HG03469 (cell line): Measurements from ENCODE around the gene DST.
"Not testable (repeated sequence)": the region's sequence is repeated elsewhere in the genome, so short reads cannot be mapped to it uniquely, and the experiment has no call there.

ENCODE experiments used
- ATAC-seq: cut with Tn5 transposase; IDR thresholded peaks from one replicate; pipeline ENCODE4 v1.9.1; 2021; ENCODE audit warnings: mild to moderate bottlenecking, moderate library complexity, moderate number of reproducible peaks; ENCODE audit not compliant: unreplicated experiment

DST gene

DNA sequence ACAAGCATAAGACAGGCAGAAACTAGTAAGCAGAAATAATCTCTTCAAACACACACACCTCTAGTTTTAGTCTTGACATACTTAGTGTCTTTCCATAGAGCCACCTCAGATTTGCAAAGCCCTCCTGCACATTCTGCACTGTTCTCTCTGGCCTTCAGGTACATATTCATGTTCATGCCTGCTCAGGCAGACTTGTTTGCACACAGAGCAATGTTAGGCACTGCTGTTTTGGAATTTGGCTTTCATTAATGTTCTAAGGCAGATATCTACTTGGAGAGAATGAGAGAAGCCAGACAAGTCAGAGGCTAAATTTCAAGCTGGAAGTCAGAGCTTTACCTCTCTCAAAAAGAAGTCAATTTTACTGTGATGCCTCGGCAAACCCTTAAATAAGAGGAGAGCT lies 21.3 kb upstream of the DST start:
- ATAC-seq: no peak

GRCh38 chr6:56663344-56663743 lies 20.7 kb upstream of the DST start:
- ATAC-seq: no peak

- ATAC-seq: not testable (repeated sequence)
These were observed 18.6 kb upstream of the DST start for GRCh38 chr6:56661338-56661737.

GRCh38 chr6:56660381-56660730 lies 17.7 kb upstream of the DST start:
- ATAC-seq: no peak

DNA sequence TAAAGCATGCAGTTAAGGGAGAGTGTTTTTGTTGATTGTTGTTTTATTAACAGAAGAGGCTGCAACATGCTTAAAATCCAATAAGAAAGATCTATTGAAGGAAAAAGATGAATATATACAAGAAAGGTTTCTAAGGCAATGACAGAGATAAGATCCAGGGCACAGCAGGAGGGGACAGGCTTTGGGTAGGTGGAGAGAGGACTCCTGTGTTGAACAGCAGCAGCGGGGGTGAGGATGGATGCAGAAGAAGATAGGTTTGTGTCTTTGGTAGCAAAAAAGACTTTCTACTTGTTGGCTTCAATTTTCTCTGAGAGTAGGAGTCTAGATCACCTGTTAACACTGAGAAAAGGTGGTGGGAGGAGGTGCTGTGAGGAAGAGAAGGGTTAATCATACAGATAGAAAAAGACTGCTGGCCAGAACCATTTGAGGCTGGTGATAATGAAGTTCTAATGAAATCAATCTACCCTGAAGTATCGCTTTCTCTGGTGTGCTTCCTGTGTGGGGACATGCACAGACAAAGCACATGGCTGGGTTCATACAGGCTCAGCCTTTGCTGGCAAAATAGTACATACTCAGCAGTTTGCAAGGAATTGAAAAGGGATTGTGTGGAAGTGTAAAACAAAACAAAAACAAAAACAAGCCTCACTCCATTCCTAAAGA lies 17.2 kb upstream of the DST start:
- ATAC-seq: peak; percentile 88

- no peak for ATAC-seq
These were observed 15.6 kb upstream of the DST start for GRCh38 chr6:56658326-56658725.

- no peak for ATAC-seq
These were observed 14.7 kb upstream of the DST start for GRCh38 chr6:56657354-56657753.

DNA sequence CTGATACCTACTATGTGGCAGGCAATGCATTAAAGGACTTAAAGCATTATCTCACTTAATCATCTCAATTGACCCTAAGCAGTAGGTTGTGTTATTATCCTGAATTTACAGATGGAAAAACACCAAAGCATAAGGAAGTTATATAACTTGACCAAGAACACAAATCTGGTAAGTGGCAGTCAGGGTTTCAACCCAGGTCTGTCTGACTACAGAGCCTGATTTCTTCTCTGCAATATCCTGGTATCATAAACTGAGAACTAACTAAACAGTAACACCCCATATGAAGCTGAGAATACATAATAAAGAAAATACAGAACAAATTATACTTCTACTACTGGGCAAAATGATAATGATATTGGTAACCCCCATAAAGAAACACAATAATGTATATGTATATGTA lies 13.8 kb upstream of the DST start:
- ATAC-seq: no peak

- no peak for ATAC-seq
These were observed 13.3 kb upstream of the DST start for GRCh38 chr6:56655996-56656395.

DNA sequence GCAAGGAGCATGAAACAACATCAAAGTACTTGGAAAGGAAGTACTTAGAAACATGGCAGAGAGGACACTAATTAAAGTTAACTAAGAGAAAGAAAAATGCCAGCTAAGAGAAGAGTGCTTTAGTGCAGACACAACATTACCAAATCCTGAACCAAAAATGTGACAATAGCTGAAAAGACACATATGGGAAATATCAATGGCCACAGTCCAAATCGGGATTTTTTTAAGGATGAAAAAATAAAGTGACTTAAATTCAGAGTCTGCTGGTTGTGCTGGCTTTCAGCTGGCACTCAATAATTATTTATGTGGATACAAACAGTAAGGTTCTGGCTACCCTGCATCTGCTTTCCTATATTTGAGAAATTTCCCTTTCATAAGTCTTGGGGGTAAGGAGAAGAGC lies 12.6 kb upstream of the DST start:
- ATAC-seq: no peak

DNA sequence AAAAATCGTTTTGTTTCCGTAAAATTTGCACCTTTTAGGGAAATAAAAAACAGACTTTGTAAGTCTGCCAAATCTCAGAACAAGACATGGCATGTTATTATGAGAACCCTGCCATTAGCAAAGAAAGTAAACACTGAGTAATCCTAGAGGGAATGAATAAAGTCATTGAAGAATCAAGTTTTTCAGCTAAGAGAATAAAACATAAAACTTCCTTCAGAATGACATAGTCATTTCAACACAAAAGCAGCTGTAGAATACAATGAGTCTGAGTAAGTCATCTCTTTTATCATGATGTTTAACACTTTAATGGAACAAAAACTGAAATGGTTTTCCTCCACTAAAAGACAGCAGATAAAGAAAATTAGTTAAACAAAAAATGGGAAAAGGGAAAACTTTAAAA lies 10.3 kb upstream of the DST start:
- ATAC-seq: no peak

DNA sequence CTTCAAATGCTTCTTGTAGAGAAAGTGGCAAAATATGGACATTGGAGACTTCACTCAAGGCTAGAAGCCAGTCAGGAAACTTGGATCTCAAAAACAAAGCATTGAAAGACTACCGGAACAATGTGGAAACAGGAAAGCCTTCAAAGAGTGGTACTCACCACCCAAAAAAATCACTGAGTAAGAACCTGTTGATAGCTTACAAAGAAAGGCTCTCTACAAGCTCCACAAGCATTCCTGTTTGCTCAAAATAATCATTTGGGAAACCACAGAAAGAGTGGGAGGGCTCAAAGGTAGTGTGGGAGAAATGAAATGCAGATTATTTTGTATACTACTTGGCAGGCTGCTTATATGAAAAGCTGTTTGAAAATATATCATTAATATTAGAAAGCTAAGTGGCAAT lies 9.5 kb upstream of the DST start:
- ATAC-seq: no peak

- ATAC-seq: no peak
These were observed 7.5 kb upstream of the DST start for GRCh38 chr6:56650191-56650590.

- ATAC-seq: no peak
These were observed 7.1 kb upstream of the DST start for GRCh38 chr6:56649782-56650181.

- ATAC-seq: no peak
These were observed 6.5 kb upstream of the DST start for GRCh38 chr6:56649053-56649769.

- ATAC-seq: no peak
These were observed 4.6 kb upstream of the DST start for GRCh38 chr6:56647172-56647762.

DNA sequence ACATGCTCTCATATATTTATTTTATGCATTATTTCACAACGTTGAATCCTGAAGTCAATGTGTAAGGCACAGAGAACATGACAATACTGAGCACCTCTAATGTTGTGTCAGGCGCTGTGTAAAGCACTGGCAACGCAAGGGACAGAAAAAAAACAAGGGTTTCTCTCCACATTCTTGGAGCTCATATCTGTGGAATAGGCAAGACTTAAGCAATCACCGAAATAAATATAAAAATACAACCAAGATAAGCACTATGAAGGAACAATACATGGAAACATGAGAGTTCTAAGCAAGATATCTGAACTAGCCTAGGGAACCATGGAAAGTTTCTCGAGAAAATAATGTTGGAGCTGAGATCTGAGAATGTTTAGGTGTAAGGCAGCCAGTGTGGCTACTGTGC lies 1.7 kb upstream of the DST start:
- ATAC-seq: no peak

- ATAC-seq: no peak
These were observed 845 bp upstream of the DST start for GRCh38 chr6:56643379-56644089.

DNA sequence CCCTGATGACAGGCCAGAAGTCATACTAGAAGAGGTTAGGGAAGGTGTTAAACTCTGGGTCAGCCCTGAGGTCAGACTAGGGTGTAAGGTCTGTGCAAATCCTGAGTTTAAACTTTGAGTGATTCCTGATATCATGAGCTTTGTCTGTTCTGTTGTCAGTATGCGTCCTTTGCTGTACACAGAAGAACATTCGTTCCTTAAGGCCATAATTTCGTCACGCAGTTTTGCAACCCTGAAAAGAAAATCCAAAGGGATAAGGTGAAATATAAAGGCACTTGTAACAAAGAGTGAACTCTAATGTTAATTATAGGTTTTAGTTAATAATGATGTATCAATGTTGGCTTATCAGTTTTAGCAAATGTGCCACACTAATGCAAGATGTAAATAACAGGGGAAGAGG lies 2.3 kb downstream of the DST start:
- ATAC-seq: no peak

DNA sequence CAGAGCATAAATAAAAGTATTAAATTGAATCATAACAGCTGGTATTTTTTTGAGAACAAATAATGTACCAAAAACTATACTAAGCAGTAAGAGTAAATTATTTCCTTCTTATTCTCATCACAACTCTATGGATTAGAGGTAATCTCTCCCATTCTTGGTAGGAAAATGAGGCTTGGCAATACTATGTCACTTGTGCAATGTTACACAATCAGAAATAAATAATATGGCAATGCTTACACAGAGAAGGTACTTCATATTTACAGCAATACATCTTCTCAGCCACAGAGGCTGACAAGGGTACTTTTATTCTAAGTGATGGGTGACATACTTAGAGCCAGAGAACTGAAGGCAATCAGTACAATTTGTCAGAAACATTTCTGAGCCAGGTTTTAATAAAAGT lies 3.9 kb downstream of the DST start:
- ATAC-seq: no peak

- ATAC-seq: no peak
These were observed 5.0 kb downstream of the DST start for GRCh38 chr6:56637640-56638039.

- no peak for ATAC-seq
These were observed 14.6 kb downstream of the DST start for GRCh38 chr6:56628105-56628504.
